GM10847 (cell line): ENCODE results near the gene ETV1.

Experiments
- POLR2A ChIP-seq: IDR thresholded peaks from 2 replicates; pipeline ENCODE4 v1.6.1; 2011; ENCODE audit not compliant: insufficient read length; ENCODE audit errors: extremely low read depth

Gene ETV1

GRCh38 chr7:13879143-13879542 lies 110.3 kb downstream of the ETV1 start:
- TF ChIP-seq POLR2A = no peak

- no peak for TF ChIP-seq POLR2A
Measured at GRCh38 chr7:13878154-13878553, 111.3 kb downstream of the ETV1 start.

DNA sequence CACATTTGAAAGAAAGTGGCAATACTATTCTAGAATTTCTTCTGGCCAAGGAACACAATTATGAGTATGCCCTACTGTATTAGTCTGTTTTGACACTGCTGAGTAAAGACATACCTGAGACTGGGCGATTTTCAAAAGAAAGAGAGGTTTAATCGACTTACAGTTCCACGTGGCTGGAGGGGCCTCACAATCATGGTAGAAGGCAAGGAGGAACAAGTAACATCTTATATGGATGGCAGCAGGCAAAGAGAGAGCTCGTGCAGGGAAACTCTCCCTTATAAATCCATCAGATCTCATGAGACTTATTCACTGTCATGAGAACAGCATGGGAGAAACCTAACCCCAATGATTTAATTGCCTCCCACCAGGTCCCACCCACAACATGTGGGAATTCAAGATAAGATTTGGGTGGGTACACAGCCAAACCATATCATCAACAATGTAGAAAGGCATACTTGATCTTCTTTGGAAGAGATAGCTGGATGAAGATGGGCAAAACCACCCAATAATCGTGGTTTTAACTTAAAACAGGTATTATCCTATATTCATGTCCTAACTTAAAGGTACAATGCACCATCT lies 113.9 kb downstream of the ETV1 start:
- TF ChIP-seq POLR2A = no peak

DNA sequence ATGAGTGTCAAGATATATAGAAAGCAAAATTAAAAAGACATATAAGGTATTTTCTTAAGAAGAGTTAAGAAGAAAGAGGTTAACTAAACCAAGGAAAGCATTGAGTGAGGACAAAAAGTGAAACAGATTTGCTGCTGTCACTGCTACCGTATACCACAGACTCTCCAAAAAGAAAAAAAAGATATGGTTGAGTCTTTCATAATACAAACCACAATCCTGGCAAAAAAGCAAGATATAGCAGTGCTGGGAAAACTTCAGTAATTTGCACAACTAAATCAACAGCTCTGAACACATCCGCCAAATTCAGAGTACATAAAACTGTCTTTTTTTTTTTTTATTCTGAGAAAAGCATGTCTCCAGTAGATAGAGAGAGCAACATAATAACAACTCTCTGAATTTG lies 114.7 kb downstream of the ETV1 start:
- no peak for TF ChIP-seq POLR2A

- TF ChIP-seq POLR2A = no peak
Measured at GRCh38 chr7:13872709-13873108, 116.8 kb downstream of the ETV1 start.

GRCh38 chr7:13871008-13871407 lies 118.5 kb downstream of the ETV1 start:
- no peak for TF ChIP-seq POLR2A

- no peak for TF ChIP-seq POLR2A
Measured at GRCh38 chr7:13860734-13861133, 128.7 kb downstream of the ETV1 start.

DNA sequence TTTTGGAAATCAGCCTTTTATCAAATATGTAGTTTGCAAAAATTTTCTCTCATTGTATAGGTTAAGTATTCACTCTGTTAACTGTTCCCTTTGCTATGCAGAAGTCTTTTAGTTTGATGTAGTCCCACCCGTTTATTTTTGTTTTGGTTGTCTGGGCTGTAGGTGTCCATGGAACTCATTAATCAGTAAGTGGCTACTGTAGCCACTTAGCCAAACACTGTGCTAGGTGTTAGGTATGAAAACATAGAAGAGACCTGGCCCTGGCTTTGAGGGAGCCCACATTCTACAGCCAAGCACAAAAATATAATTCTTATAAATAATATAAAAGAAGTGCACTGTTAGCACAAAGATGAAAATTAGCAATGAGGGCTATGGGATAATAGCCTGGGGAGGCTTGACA lies 133.5 kb downstream of the ETV1 start:
- TF ChIP-seq POLR2A = no peak

- TF ChIP-seq POLR2A = no peak
Measured at GRCh38 chr7:13852281-13852968, 137.0 kb downstream of the ETV1 start.

GRCh38 chr7:13851736-13852135 lies 137.7 kb downstream of the ETV1 start:
- TF ChIP-seq POLR2A = no peak

DNA sequence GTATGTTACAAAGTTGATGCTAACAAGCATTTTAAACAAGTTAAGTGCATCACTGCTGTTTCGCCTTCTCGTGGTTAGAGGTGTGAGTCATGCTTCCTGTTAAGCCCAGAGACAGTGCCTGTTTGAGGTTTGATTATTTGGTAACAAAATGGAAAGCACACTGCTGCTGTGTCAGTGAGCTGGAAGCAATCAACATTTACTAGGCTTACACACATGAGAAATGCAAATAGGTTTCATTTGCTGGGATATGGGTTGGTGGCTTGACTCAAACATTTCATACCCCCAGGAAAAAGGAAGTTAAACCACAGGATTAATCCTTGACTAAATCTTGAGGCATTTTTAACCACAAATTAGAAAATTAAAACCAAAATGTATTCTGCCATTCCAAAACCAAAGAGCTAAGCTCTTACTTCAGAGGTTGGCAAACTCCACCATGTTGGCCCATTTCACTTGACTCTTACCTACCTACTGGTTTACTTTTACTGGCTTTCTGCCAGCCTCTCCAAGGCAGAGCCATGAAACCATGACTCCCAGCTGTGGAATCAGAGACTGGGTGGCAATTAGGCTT lies 139.2 kb downstream of the ETV1 start:
- no peak for TF ChIP-seq POLR2A

DNA sequence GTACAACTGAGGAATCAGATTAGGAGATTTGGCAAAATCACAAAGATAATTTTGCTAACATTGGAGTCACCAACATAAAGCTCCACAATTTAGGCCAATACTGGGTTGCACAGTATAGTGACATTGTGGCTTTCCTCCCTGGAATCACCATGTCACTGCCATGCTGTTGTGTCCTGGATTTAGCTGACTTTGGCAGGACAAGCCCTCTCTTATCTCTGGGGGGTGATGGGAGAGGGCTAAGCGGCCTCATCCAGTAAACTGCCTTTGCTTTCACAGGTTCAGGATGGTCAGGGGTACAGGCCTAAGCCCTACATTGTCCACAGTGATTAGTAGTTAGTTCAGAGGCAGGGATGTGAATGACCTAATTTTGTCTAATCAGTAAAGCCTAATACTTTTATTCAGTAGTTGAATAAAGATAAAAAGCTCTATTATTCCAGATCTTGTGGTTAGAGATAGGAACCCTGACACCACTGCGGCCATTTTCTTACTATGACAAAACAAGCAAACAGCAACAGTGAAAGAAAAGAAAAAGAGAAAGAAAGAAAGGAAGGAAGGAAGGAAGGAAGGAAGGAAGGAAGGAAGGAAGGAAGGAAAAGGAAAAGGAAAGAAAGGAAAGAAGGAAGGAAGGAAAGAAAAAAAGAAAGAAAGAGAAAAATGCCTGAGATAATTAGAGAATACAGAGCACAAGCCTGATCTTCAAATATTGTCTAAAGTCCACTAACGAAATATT lies 140.1 kb downstream of the ETV1 start:
- no peak for TF ChIP-seq POLR2A

DNA sequence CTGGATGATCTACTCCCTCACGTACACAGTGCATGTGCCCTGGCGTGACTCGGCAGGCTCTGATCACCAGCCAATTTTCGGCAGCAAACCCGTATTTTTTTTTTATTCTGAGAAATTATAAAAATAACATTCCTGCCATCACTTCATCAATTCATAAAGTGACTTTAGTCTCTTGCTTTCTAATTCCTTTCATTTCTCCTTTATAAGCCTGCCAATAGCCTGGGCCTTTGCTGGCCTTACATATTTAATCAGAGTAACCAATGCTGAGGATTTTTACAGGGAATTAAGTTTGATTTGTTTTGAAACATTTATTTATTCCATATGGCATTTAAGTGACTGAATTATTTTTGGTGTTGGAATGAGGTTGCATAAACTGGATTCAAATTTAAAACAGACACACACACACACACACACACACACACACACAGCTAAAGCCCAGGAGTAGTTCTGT lies 140.8 kb downstream of the ETV1 start:
- no peak for TF ChIP-seq POLR2A

- no peak for TF ChIP-seq POLR2A
Measured at GRCh38 chr7:13846386-13846785, 143.1 kb downstream of the ETV1 start.

- no peak for TF ChIP-seq POLR2A
Measured at GRCh38 chr7:13845601-13846000, 143.9 kb downstream of the ETV1 start.

DNA sequence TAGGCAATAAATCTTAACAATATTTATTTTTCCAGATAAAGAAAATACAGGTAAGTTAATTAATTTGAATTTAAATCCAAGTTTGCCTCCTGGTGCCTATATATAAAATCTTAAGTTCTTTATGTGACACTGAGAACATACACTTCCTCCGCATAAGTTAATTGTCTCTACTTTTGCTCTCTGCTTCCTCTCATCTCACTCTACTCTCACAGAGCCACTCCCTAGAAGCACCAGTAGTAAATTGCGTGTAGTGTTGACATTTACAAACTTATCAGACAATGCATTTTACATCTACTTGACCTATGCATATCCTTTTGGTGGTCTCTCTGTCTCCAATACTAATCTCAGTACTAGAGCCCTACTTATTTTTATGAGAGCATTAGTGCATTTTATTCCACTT lies 144.5 kb downstream of the ETV1 start:
- no peak for TF ChIP-seq POLR2A
